ENCODE measurements around the gene CAPN5.

Gene CAPN5

GRCh38 chr11:77081976-77082836, 15.4 kb downstream of the CAPN5 start:
- DNase-seq (ENCODE audit: extremely low read depth in 1 of 2, low read depth in 1 of 2): no peak

GRCh38 chr11:77082838-77083565, 16.2 kb downstream of the CAPN5 start:
- DNase-seq (ENCODE audit: extremely low read depth in 1 of 2, low read depth in 1 of 2): no peak

GRCh38 chr11:77083566-77084245, 16.9 kb downstream of the CAPN5 start:
- DNase-seq (ENCODE audit: extremely low read depth in 1 of 2, low read depth in 1 of 2): no peak

- DNase-seq (ENCODE audit: extremely low read depth in 1 of 2, low read depth in 1 of 2): no peak
Measured at GRCh38 chr11:77084581-77085191, 17.9 kb downstream of the CAPN5 start.

- DNase-seq (ENCODE audit: extremely low read depth in 1 of 2, low read depth in 1 of 2): no peak
Measured at GRCh38 chr11:77085652-77086051, 18.9 kb downstream of the CAPN5 start.

- DNase-seq (ENCODE audit: extremely low read depth in 1 of 2, low read depth in 1 of 2): no peak
Measured at GRCh38 chr11:77086521-77087472, 20.0 kb downstream of the CAPN5 start.

GRCh38 chr11:77087723-77088225, 21.0 kb downstream of the CAPN5 start:
- no peak for DNase-seq (ENCODE audit: extremely low read depth in 1 of 2, low read depth in 1 of 2)

- DNase-seq (ENCODE audit: extremely low read depth in 1 of 2, low read depth in 1 of 2): no peak
Measured at GRCh38 chr11:77088236-77089003, 21.6 kb downstream of the CAPN5 start.

GRCh38 chr11:77089004-77089545, 22.3 kb downstream of the CAPN5 start:
- no peak for DNase-seq (ENCODE audit: extremely low read depth in 1 of 2, low read depth in 1 of 2)

GRCh38 chr11:77090046-77090372, 23.2 kb downstream of the CAPN5 start:
- no peak for DNase-seq (ENCODE audit: extremely low read depth in 1 of 2, low read depth in 1 of 2)

GRCh38 chr11:77090373-77091111, 23.8 kb downstream of the CAPN5 start:
- DNase-seq (ENCODE audit: extremely low read depth in 1 of 2, low read depth in 1 of 2): no peak

- peak; percentile 50 to 66 for DNase-seq (ENCODE audit: extremely low read depth in 1 of 2, low read depth in 1 of 2)
Measured at GRCh38 chr11:77091146-77091940, 24.6 kb downstream of the CAPN5 start.

- no peak for DNase-seq (ENCODE audit: extremely low read depth in 1 of 2, low read depth in 1 of 2)
Measured at GRCh38 chr11:77092382-77092781, 25.6 kb downstream of the CAPN5 start.

- no peak for DNase-seq (ENCODE audit: extremely low read depth in 1 of 2, low read depth in 1 of 2)
Measured at GRCh38 chr11:77093056-77093891, 26.5 kb downstream of the CAPN5 start.

GRCh38 chr11:77093987-77094840, 27.4 kb downstream of the CAPN5 start:
- no peak for DNase-seq (ENCODE audit: extremely low read depth in 1 of 2, low read depth in 1 of 2)
